Stomach (tissue), 4 donors: Measurements from ENCODE around the gene ZDHHC5.

ENCODE experiments used
- POLR2A ChIP-seq, 4 donors: fragments of 450-650 bp; IDR thresholded peaks; one replicate each; pipeline ENCODE4 v1.6.1; 2016; ENCODE audit warnings: antibody characterized with exemption in 4 of 4, control low read depth in 2 of 4, mild to moderate bottlenecking in 1 of 4, moderate library complexity in 1 of 4
- POLR2AphosphoS5 ChIP-seq, 3 donors: sonication (generic); formaldehyde crosslinking; IDR thresholded peaks; one replicate each; pipeline ENCODE4 v1.6.1; 2016; ENCODE audit warnings: antibody characterized with exemption in 3 of 3
- TF ChIP-seq, protein P1 (sequence below), 7 experiments: fragments of 450-650 bp in 4 of 7; fragments of 200-600 bp in 3 of 7; sonication (generic) in 3 of 7; IDR thresholded peaks; one replicate each; pipeline ENCODE4 v1.5.1; 2016 to 2019; ENCODE audit warnings: antibody characterized with exemption in 7 of 7, control low read depth in 2 of 7, mild to moderate bottlenecking in 1 of 7

DNA sequence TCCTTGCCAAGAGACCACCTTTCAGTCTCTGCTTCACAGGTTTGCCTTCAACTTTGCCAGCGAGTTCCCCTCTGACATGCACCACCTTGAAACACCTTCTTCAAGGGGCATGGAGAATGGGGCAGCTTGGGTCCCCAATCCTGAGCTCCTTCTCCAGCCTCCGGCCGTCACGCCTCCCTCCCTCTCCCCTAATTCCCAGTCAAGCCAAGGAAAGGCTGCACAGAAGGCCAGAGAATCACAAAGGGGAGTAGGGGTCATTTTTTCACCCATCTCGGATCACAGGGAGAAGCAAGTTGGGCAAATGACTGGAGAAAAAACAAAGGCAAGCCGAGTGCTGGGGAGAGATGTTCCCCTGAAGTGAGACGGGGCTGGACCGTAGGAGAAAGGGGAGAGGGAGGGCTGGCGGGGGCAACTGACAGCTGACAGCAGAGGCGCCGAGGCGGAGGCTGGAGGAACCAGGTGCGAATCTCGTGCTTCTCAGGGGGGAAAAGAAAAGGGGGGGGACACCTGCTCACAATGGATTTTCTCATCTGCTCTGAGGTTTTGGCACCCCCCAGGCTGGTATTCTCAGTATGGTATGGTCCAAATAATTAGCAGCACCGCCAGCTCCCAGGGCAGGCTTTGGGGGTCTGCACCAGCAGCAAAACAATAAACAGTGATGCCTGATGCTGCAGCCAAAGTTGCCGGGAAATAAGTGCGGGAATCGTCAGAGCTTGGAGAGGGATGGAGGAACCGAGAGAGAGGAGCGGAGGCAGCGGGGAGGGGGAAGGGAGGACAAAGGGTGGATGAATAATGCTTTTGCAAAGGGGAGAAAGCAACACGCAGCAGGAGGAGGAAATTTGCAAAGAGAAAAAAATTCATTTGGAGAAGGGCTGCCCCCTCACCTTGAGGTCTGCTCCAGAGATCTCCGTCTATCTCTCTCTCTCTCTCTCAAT lies 18.8 kb upstream of the ZDHHC5 start:
- TF ChIP-seq POLR2A (IDR thresholded peaks at IDR 0.05) (no peak), POLR2AphosphoS5 (IDR thresholded peaks at IDR 0.05) (no peak)
- TF ChIP-seq, protein P1, sequence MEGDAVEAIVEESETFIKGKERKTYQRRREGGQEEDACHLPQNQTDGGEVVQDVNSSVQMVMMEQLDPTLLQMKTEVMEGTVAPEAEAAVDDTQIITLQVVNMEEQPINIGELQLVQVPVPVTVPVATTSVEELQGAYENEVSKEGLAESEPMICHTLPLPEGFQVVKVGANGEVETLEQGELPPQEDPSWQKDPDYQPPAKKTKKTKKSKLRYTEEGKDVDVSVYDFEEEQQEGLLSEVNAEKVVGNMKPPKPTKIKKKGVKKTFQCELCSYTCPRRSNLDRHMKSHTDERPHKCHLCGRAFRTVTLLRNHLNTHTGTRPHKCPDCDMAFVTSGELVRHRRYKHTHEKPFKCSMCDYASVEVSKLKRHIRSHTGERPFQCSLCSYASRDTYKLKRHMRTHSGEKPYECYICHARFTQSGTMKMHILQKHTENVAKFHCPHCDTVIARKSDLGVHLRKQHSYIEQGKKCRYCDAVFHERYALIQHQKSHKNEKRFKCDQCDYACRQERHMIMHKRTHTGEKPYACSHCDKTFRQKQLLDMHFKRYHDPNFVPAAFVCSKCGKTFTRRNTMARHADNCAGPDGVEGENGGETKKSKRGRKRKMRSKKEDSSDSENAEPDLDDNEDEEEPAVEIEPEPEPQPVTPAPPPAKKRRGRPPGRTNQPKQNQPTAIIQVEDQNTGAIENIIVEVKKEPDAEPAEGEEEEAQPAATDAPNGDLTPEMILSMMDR (IDR thresholded peaks at IDR 0.05): no peak
